NCI-H446 treated with DMSO at 0.1 percent for 48 hours (cell line): ENCODE results near the gene FBXO21.

Experiments used
- DNase-seq: peaks from one replicate; lab custom pipeline; 2025; lab: John Stamatoyannopoulos, UW

FBXO21 gene

GRCh38 chr12:117139025-117139717 is 51.1 kb downstream of the FBXO21 start:
- no peak for DNase-seq

DNA sequence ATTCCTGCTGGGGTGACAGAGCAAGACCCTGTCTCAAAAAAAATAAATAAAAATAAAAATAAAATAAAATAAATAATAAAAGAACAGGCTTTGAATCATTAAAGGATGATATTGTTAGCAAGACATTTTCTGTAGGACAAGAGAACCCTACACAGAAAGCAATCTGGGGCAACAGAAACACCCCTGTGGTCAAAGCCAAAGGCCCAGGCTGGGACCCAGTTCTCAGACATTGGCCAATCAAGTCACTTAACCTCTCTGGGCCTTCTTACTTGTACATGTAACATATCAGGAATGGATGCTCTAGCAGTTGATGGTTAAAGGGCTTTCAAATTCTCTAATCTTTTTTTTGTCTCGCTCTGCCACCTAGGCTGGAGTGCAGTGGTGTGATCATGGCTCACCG is 55.5 kb downstream of the FBXO21 start:
- DNase-seq, result no peak

DNA sequence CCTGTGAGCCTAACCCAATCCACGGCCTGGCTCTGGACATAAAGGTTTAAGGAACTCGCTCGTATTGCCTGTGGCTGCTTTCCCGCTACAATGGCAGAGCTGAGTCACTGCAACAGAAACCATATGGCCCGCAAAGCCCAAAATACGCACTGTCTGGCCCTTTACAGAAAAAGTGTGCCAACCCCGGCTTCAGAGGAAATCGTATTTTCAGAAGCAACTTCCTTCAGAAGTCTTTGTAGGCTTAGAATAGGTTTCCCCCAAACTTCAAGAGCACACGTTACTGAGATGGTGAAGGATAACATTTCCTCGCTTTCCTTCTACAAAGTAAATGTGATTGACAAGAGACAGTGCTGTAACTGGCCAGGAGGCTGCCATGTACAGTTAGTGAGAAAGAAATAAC is 56.2 kb downstream of the FBXO21 start:
- DNase-seq, result peak; percentile 45

GRCh38 chr12:117130801-117131200 is 59.5 kb downstream of the FBXO21 start:
- DNase-seq, result no peak

GRCh38 chr12:117129391-117129790 is 60.9 kb downstream of the FBXO21 start:
- DNase-seq, result no peak

- no peak for DNase-seq
These were observed 62.1 kb downstream of the FBXO21 start for GRCh38 chr12:117127933-117128823.

- no peak for DNase-seq
These were observed 63.9 kb downstream of the FBXO21 start for GRCh38 chr12:117126335-117126734.

GRCh38 chr12:117125767-117126166 is 64.5 kb downstream of the FBXO21 start:
- DNase-seq, result no peak

DNA sequence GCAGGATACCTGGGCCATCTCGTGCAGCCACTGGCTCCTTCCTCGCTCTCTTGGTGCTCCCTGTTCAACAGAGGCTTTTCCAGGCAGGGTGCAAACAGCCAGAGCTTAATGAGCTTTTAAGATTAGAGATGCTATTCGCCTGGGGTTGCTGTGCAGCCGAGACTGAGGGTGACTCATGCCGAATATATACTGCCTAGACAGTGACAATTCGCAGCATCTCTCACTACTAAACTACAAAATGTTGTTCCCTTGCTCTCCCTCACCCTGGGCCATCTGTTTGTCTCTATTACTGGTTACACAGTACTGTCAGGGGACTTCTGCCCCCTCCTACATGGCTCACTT is 65.0 kb downstream of the FBXO21 start:
- DNase-seq, result peak; percentile 67

DNA sequence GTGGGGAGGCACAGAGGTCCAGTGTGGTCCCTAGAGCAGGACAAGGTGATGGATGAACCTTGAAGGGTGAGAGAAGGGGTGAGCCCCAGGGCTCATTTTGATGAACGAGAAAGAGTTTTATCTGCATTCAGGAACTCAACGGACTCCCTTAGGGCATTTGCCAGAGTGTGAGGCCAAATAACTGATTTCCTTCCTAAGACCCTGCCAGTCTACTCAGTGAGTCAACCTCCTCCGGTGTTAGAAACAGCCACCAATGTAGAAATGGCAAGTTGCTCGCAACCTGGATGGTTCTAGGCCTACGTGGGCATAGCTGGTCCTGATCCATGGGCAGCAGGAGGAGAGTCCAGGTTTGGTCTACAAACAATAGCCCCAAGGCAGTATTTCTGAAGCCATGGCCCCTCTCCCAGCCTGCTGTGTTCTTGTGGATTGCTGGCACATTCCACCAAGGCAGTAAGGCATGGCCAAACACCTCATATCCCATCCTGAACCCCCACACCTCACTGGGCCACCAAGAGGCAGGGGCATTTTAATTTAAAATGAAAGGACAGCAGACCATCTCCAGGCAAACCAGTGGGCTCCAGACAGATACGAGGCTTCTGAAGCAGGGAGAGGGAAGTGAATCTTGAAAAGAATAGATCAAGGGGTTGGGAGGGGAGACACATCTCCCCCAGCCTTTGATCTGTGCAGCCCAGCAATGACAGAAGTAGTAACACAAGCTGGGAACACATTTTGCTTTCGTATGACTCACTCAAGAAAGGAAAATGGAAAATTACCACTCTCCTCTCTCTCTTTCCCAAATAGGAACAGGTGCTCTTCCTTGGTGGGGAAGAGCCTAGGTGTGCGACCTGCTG is 65.6 kb downstream of the FBXO21 start:
- peak; percentile 9 for DNase-seq

- DNase-seq, result no peak
These were observed 68.8 kb downstream of the FBXO21 start for GRCh38 chr12:117121441-117121840.

DNA sequence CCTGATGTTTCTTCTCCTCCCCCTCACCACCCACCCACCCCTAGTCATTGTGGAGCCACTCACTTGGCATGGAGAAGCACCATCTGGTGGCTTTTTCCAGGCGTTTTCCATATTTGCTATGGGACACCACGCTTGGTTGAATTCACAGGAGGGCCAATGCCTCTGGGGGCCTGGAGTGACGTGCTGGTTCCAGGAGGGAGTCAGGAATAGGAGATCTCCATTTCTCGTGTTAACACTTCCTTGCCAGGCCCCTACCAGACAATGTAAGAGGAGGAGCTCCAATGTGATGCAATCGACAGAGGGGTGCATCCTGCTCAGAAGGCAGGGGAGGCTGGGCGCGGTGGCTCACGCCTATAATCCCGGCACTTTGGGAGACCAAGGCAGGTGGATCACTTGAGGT is 69.5 kb downstream of the FBXO21 start:
- peak; percentile 94 for DNase-seq

DNA sequence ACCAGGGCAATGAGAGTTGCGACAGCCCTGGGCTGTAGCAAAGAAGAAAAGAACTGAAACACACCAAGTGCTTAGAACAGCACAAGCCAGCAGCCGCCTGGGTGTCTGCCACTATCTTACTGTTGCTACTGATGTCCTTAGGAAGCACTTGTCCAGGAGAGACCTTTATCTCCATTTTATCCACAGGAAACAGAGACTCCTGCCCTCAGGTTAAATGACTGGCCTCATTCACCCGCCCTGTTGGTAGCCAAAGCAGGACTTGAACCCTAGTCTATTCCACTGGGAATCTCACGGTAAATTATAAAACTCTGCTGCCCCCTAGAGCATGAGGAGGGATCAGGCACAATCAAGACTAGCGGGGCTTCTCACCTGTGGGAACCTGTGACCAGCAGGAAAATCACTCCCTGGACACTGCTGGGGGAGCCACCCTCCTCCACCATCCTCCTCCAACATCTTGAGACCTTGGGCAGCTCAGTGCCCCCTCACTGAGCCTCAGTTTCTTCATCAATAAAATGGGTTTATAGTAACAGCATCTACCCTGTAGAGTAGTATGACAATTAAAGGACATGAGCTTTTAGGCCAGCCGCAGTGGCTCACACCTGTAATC is 70.6 kb downstream of the FBXO21 start:
- DNase-seq, result peak; percentile 6

- DNase-seq, result peak; percentile 33
These were observed 71.3 kb downstream of the FBXO21 start for GRCh38 chr12:117118838-117119591.

DNA sequence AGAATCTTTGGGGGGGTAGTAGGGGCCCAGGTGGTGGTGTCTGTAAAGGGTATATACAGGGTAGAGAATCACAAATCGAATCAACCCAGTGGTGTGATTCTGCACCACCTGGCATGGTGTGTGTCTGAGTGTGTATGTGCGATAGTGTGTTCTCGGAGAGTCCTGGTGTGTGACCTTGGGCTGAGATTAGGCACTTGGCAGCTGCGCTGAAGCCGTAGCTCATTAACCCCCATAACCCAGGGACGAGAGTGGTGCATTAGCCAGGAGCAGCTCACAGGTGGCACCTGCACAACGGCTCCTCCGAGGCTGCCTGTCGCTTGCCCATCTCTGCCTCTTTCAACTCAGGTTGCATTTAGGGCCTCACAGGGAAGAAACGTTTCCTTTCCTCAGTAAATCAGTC is 75.5 kb downstream of the FBXO21 start:
- no peak for DNase-seq

- no peak for DNase-seq
These were observed 77.0 kb downstream of the FBXO21 start for GRCh38 chr12:117113231-117113630.

GRCh38 chr12:117111821-117112595 is 78.3 kb downstream of the FBXO21 start:
- no peak for DNase-seq

- DNase-seq, result no peak
These were observed 78.9 kb downstream of the FBXO21 start for GRCh38 chr12:117111386-117111785.

GRCh38 chr12:117109943-117110635 is 80.2 kb downstream of the FBXO21 start:
- DNase-seq, result no peak

DNA sequence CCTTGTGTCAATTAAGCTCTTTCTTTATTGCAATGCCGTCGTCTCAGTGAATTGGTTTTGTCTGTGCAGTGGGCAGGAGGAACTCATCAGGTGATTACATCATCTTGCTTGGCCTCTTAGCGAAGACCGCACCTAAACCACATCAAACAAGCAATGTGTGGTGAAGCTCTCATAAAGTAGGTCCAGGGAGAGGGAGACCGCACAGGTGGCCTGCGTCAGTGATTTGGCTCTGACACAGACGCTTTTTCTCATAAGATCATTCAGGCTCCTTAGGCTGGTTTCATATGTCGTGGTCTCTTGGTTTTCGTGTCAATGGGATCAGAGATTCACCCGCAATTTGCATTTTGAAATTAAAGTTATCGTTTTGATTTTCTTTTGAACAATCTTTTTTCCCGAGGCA is 84.4 kb downstream of the FBXO21 start:
- DNase-seq, result no peak
